Measurements from ENCODE around the gene STPG3. TPM values are rescaled to one million over a fixed set of nuclear protein-coding genes. Genes with fewer than 3 reads are reported as not detected.

The STPG3 gene
- total and polyA plus RNA-seq, 2 of the 13 experiments (the other 11 are each of a cell fraction or from before 2014, with no cell fraction given): not detected

GRCh38 chr9:137250329-137251193 lies 525 bp upstream of the STPG3 start (continued):
- TF ChIP-seq ZBTB40 (IDR thresholded peaks at IDR 0.05) (no peak), ZBTB40 (CRISPR knock-in tag; IDR thresholded peaks at IDR 0.05) (no peak), NR2F1 (CRISPR knock-in tag; IDR thresholded peaks at IDR 0.05) (0 out of 4 replicates have a peak, but pooled peaks of 1 of the 2 experiments have one; percentile 29), HIC2 (CRISPR knock-in tag; IDR thresholded peaks at IDR 0.05; ENCODE audit: low read depth) (peak; percentile 75; the same call in 1 of the 2 replicates), ZBTB33 (CRISPR knock-in tag; IDR thresholded peaks at IDR 0.05) (no peak), E2F2 (CRISPR knock-in tag; IDR thresholded peaks at IDR 0.05; ENCODE audit: borderline replicate concordance) (no peak), ETV5 (CRISPR knock-in tag; IDR thresholded peaks at IDR 0.05; ENCODE audit: borderline replicate concordance) (no peak), ZNF484 (CRISPR knock-in tag; IDR thresholded peaks at IDR 0.05; ENCODE audit: borderline replicate concordance, low read depth) (no peak), ZNF282 (IDR thresholded peaks at IDR 0.05; ENCODE audit: partially characterized antibody) (no peak), KDM1A (CRISPR knock-in tag; IDR thresholded peaks at IDR 0.05) (no peak), FOXO1 (CRISPR knock-in tag; IDR thresholded peaks at IDR 0.05) (no peak), MED13 (CRISPR knock-in tag; IDR thresholded peaks at IDR 0.05) (no peak), ZFYVE20 (CRISPR knock-in tag; IDR thresholded peaks at IDR 0.05; ENCODE audit: borderline replicate concordance, low read depth) (no peak), SIX4 (CRISPR knock-in tag; IDR thresholded peaks at IDR 0.05) (no peak), ATM (IDR thresholded peaks at IDR 0.05; ENCODE audit: borderline replicate concordance) (no peak)

Measured in HepG2 (cell line).